ENCODE measurements around the gene GIT2.
"Not testable (repeated sequence)": the region's sequence is repeated elsewhere in the genome, so short reads cannot be mapped to it uniquely, and the experiment has no call there.

The GIT2 gene

GRCh38 chr12:109938947-109939346 is 57.2 kb downstream of the GIT2 start:
- Histone ChIP-seq H3K4me1 (ENCODE audit: control insufficient read depth, insufficient read depth, low read length) (no peaks in the 10 kb centered on the region), H3K27me3 (ENCODE audit: control insufficient read depth, insufficient read depth, low read length, poor library complexity, severe bottlenecking) (no peaks in the 10 kb centered on the region), H3K4me3 (ENCODE audit: insufficient read depth, low read depth, low read length) (no peak overlapping the region), H3K36me3 (ENCODE audit: control insufficient read depth, insufficient read depth, low read length) (peaks cover 12% of the 10 kb centered on the region), H3K9me3 (ENCODE audit: control insufficient read depth, low read length) (no peaks in the 10 kb centered on the region), H3K27ac (ENCODE audit: insufficient read depth, low read depth, low read length, poor library complexity, severe bottlenecking) (no peak overlapping the region)
- 95 to 97% methylated on average over 7 of the region's 7 CpGs for WGBS, 2 experiments

- peaks cover 12% of the 10 kb centered on the region for H3K36me3 ChIP-seq (ENCODE audit: control insufficient read depth, insufficient read depth, low read length)
- H3K4me3 ChIP-seq (ENCODE audit: insufficient read depth, low read depth, low read length) = no peak overlapping the region
- no peaks in the 10 kb centered on the region for H3K9me3 ChIP-seq (ENCODE audit: control insufficient read depth, low read length)
- no peaks in the 10 kb centered on the region for H3K27me3 ChIP-seq (ENCODE audit: control insufficient read depth, insufficient read depth, low read length, poor library complexity, severe bottlenecking)
- no peaks in the 10 kb centered on the region for H3K4me1 ChIP-seq (ENCODE audit: control insufficient read depth, insufficient read depth, low read length)
- 94 to 95% methylated on average over 5 of the region's 5 CpGs for WGBS, 2 experiments
- H3K27ac ChIP-seq (ENCODE audit: insufficient read depth, low read depth, low read length, poor library complexity, severe bottlenecking) = no peak overlapping the region
These were observed 58.8 kb downstream of the GIT2 start for GRCh38 chr12:109937371-109937770.

GRCh38 chr12:109934026-109934425 is 62.1 kb downstream of the GIT2 start:
- H3K27me3 ChIP-seq (ENCODE audit: control insufficient read depth, insufficient read depth, low read length, poor library complexity, severe bottlenecking) = no peaks in the 10 kb centered on the region
- peaks cover 12% of the 10 kb centered on the region for H3K36me3 ChIP-seq (ENCODE audit: control insufficient read depth, insufficient read depth, low read length)
- no peak overlapping the region for H3K27ac ChIP-seq (ENCODE audit: insufficient read depth, low read depth, low read length, poor library complexity, severe bottlenecking)
- WGBS, 2 experiments = 91 to 93% methylated on average over 5 of the region's 5 CpGs
- no peak overlapping the region for H3K4me3 ChIP-seq (ENCODE audit: insufficient read depth, low read depth, low read length)
- H3K4me1 ChIP-seq (ENCODE audit: control insufficient read depth, insufficient read depth, low read length) = no peaks in the 10 kb centered on the region
- H3K9me3 ChIP-seq (ENCODE audit: control insufficient read depth, low read length) = no peaks in the 10 kb centered on the region

GRCh38 chr12:109932878-109933503 is 63.2 kb downstream of the GIT2 start:
- H3K36me3 ChIP-seq (ENCODE audit: control insufficient read depth, insufficient read depth, low read length) = peaks cover 3% of the 10 kb centered on the region
- no peak overlapping the region for H3K4me3 ChIP-seq (ENCODE audit: insufficient read depth, low read depth, low read length)

GRCh38 chr12:109931143-109931542 is 65.0 kb downstream of the GIT2 start:
- H3K4me1 ChIP-seq (ENCODE audit: control insufficient read depth, insufficient read depth, low read length) = no peaks in the 10 kb centered on the region
- no peaks in the 10 kb centered on the region for H3K9me3 ChIP-seq (ENCODE audit: control insufficient read depth, low read length)
- no peak overlapping the region for H3K4me3 ChIP-seq (ENCODE audit: insufficient read depth, low read depth, low read length)
- no peak overlapping the region for H3K27ac ChIP-seq (ENCODE audit: insufficient read depth, low read depth, low read length, poor library complexity, severe bottlenecking)
- H3K36me3 ChIP-seq (ENCODE audit: control insufficient read depth, insufficient read depth, low read length) = no peaks in the 10 kb centered on the region
- 94 to 95% methylated on average over 5 of the region's 5 CpGs for WGBS, 2 experiments
- H3K27me3 ChIP-seq (ENCODE audit: control insufficient read depth, insufficient read depth, low read length, poor library complexity, severe bottlenecking) = no peaks in the 10 kb centered on the region

More at GRCh38 chr12:109932878-109933503, 63.2 kb downstream of the GIT2 start:
- WGBS, 2 experiments = 93 to 95% methylated on average over 14 of the region's 14 CpGs
- Histone ChIP-seq H3K27ac (ENCODE audit: insufficient read depth, low read depth, low read length, poor library complexity, severe bottlenecking) (no peak overlapping the region), H3K9me3 (ENCODE audit: control insufficient read depth, low read length) (no peaks in the 10 kb centered on the region), H3K4me1 (ENCODE audit: control insufficient read depth, insufficient read depth, low read length) (no peaks in the 10 kb centered on the region), H3K27me3 (ENCODE audit: control insufficient read depth, insufficient read depth, low read length, poor library complexity, severe bottlenecking) (no peaks in the 10 kb centered on the region)

- Histone ChIP-seq H3K4me1 (ENCODE audit: control insufficient read depth, insufficient read depth, low read length) (no peaks in the 10 kb centered on the region), H3K27ac (ENCODE audit: insufficient read depth, low read depth, low read length, poor library complexity, severe bottlenecking) (no peak overlapping the region), H3K36me3 (ENCODE audit: control insufficient read depth, insufficient read depth, low read length) (no peaks in the 10 kb centered on the region), H3K4me3 (ENCODE audit: insufficient read depth, low read depth, low read length) (no peak overlapping the region), H3K27me3 (ENCODE audit: control insufficient read depth, insufficient read depth, low read length, poor library complexity, severe bottlenecking) (no peaks in the 10 kb centered on the region), H3K9me3 (ENCODE audit: control insufficient read depth, low read length) (no peaks in the 10 kb centered on the region)
- 95% methylated on average over 16 of the region's 16 CpGs for WGBS, 2 experiments
These were observed 66.0 kb downstream of the GIT2 start for GRCh38 chr12:109930028-109930800.

- not testable (repeated sequence) for H3K27me3 ChIP-seq (ENCODE audit: control insufficient read depth, insufficient read depth, low read length, poor library complexity, severe bottlenecking); H3K9me3 ChIP-seq (ENCODE audit: control insufficient read depth, low read length); H3K4me3 ChIP-seq (ENCODE audit: insufficient read depth, low read depth, low read length); H3K4me1 ChIP-seq (ENCODE audit: control insufficient read depth, insufficient read depth, low read length); H3K36me3 ChIP-seq (ENCODE audit: control insufficient read depth, insufficient read depth, low read length); H3K27ac ChIP-seq (ENCODE audit: insufficient read depth, low read depth, low read length, poor library complexity, severe bottlenecking)
- WGBS, 2 experiments = 92 to 95% methylated on average over 14 of the region's 14 CpGs
These were observed 66.8 kb downstream of the GIT2 start for GRCh38 chr12:109929326-109929725.

- no peaks in the 10 kb centered on the region for H3K36me3 ChIP-seq (ENCODE audit: control insufficient read depth, insufficient read depth, low read length)
- H3K4me3 ChIP-seq (ENCODE audit: insufficient read depth, low read depth, low read length) = no peak overlapping the region
- H3K4me1 ChIP-seq (ENCODE audit: control insufficient read depth, insufficient read depth, low read length) = no peaks in the 10 kb centered on the region
- H3K27ac ChIP-seq (ENCODE audit: insufficient read depth, low read depth, low read length, poor library complexity, severe bottlenecking) = no peak overlapping the region
- H3K27me3 ChIP-seq (ENCODE audit: control insufficient read depth, insufficient read depth, low read length, poor library complexity, severe bottlenecking) = no peaks in the 10 kb centered on the region
- H3K9me3 ChIP-seq (ENCODE audit: control insufficient read depth, low read length) = no peaks in the 10 kb centered on the region
- 93 to 94% methylated on average over 12 of the region's 12 CpGs for WGBS, 2 experiments
These were observed 68.0 kb downstream of the GIT2 start for GRCh38 chr12:109928058-109928656.

GRCh38 chr12:109927622-109928021 is 68.5 kb downstream of the GIT2 start:
- no peak overlapping the region for H3K4me3 ChIP-seq (ENCODE audit: insufficient read depth, low read depth, low read length)
- no peaks in the 10 kb centered on the region for H3K27me3 ChIP-seq (ENCODE audit: control insufficient read depth, insufficient read depth, low read length, poor library complexity, severe bottlenecking)
- H3K9me3 ChIP-seq (ENCODE audit: control insufficient read depth, low read length) = no peaks in the 10 kb centered on the region
- no peaks in the 10 kb centered on the region for H3K36me3 ChIP-seq (ENCODE audit: control insufficient read depth, insufficient read depth, low read length)
- 90 to 91% methylated on average over 8 of the region's 8 CpGs for WGBS, 2 experiments
- no peaks in the 10 kb centered on the region for H3K4me1 ChIP-seq (ENCODE audit: control insufficient read depth, insufficient read depth, low read length)
- H3K27ac ChIP-seq (ENCODE audit: insufficient read depth, low read depth, low read length, poor library complexity, severe bottlenecking) = no peak overlapping the region

GRCh38 chr12:109926488-109927210 is 69.5 kb downstream of the GIT2 start:
- no peaks in the 10 kb centered on the region for H3K4me1 ChIP-seq (ENCODE audit: control insufficient read depth, insufficient read depth, low read length)
- H3K27me3 ChIP-seq (ENCODE audit: control insufficient read depth, insufficient read depth, low read length, poor library complexity, severe bottlenecking) = no peaks in the 10 kb centered on the region
- H3K27ac ChIP-seq (ENCODE audit: insufficient read depth, low read depth, low read length, poor library complexity, severe bottlenecking) = no peak overlapping the region
- H3K4me3 ChIP-seq (ENCODE audit: insufficient read depth, low read depth, low read length) = no peak overlapping the region
- WGBS, 2 experiments = 91 to 92% methylated on average over 11 of the region's 11 CpGs
- H3K36me3 ChIP-seq (ENCODE audit: control insufficient read depth, insufficient read depth, low read length) = no peaks in the 10 kb centered on the region
- H3K9me3 ChIP-seq (ENCODE audit: control insufficient read depth, low read length) = no peaks in the 10 kb centered on the region

Measured in ectodermal cell (in vitro differentiated cells).